Activated T-helper 17 cell treated with anti-CD3 and anti-CD28 coated beads, Interleukin-2, amount 50 U/mL, for 72 hours (primary cell): ENCODE data around the gene SMARCC2. TPM values are rescaled to one million over a fixed set of nuclear protein-coding genes. Genes with fewer than 3 reads are reported as not detected.
A peak's percentile ranks its signal among the peaks of the same experiment; 100 is the strongest.

Experiments used
- ATAC-seq: fragments of 150-1000 bp; cut with Tn5 transposase; replicated peaks from 2 replicates; pipeline ENCODE4 v1.10.0; 2021; ENCODE audit warnings: mild to moderate bottlenecking, moderate library complexity
- H3K27ac Mint-ChIP-seq: one replicate; pipeline ENCODE4 v1.8.0; 2022; ENCODE audit warnings: mixed read lengths
- H3K27me3 Mint-ChIP-seq: one replicate; pipeline ENCODE4 v1.8.0; 2022; ENCODE audit warnings: mixed read lengths
- H3K36me3 Mint-ChIP-seq: one replicate; pipeline ENCODE4 v1.8.0; 2022; ENCODE audit warnings: low read depth, mild to moderate bottlenecking, mixed read lengths
- H3K4me1 Mint-ChIP-seq: one replicate; pipeline ENCODE4 v1.8.0; 2022; ENCODE audit warnings: mixed read lengths
- H3K4me3 Mint-ChIP-seq: one replicate; pipeline ENCODE4 v1.8.0; 2022; ENCODE audit warnings: mild to moderate bottlenecking, mixed read lengths
- H3K9me3 Mint-ChIP-seq: one replicate; pipeline ENCODE4 v1.8.0; 2022; ENCODE audit warnings: mixed read lengths
- total RNA-seq, 2 donors: library from RNA; stranded (reverse); gene quantifications; one replicate each; pipeline ENCODE4 v1.2.3, GENCODE V29; 2022

SMARCC2 gene
- total RNA-seq, 2 donors from 2014 or later: 104 to 114 TPM

DNA sequence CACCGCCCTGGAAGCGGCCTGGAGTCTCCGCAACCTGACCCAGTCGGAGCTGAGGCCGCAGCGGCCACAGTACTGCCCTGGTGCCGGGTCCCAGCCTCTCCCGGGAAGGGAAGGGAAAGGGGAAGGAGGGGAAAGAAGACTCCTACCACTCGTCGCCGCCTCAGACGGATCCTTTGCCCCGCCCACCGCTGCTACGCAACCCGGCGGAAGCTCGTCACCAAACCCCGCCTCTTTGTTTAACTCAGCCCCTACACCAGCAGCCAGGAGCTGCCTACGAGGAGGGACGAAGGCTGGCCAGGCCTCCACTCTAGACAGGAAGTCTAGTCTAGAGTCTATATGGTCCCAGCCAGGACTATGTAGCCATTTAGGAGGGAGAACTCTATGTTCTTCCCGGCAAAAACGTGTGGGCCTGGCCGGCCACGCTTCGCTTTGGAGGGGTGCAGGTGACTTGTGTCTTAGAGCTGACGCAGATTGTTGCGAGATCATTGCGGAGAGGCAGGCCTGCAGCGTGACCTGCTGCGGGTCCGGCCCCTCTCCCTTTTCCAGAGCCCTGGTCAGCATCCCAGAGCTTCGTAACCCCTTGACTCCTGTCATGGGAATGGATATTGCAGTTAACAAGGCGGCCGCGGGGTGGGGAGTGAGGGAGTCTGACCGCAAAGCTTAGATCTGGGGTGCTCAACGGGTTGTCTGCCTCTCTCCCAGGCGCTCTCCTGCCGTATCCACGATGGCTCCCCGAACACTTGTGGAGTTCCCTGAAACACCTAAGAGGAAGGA lies 32.7 kb upstream of the SMARCC2 start, which contains the start of gene RNF41:
Gene RNF41, minus strand, starts transcription at position 166 of the 774 bp plus-strand sequence. CDS start 7,875 bp downstream, outside the sequence.
- Mint-ChIP-seq H3K4me3 (peak within 1 kb of the TSS; percentile 100), H3K9me3 (no peaks in the 10 kb centered on the region), H3K36me3 (peaks cover 36% of the 10 kb centered on the region), H3K27me3 (no peaks in the 10 kb centered on the region), H3K4me1 (peaks cover 23% of the 10 kb centered on the region), H3K27ac (peak within 1 kb of the TSS; percentile 99)
- peak; percentile 88 for ATAC-seq

- ATAC-seq: peak; percentile 35
- no peaks in the 10 kb centered on the region for H3K9me3 Mint-ChIP-seq
Observed at GRCh38 chr12:56221232-56221756, 32.0 kb upstream of the SMARCC2 start.

DNA sequence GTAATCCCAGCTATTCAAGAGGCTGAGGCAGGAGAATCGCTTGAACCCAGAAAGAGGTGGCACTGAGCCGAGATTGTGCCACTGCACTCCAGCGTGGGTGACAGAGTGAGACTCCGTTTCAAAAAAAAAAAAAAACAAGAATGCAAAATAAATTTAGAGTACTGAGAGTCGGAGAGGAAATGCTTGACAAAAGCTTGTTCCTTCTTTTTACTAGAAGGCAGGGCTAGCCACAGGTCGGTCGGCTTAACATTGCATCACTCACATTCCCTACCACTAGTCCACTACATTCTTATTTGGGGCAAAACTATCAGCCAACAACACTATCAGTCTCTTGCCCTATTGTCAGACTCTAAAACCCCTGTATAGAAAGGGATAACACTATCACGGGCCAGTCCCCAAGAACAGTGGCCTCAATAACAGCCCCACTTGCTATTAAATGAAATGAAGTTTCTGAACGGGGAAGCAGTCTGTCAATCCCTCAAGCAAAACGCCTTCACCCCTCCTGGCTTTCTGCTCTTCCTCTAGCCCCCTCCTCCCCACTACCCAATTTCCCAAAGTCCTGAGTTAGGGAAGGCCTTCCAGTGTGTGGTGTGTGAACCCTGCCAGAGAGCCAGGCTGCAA lies 31.4 kb upstream of the SMARCC2 start:
- peak overlapping the region; percentile 99 for H3K27ac Mint-ChIP-seq
- H3K4me3 Mint-ChIP-seq: peak overlapping the region; percentile 100
- peaks cover 27% of the 10 kb centered on the region for H3K4me1 Mint-ChIP-seq
- H3K36me3 Mint-ChIP-seq: peaks cover 36% of the 10 kb centered on the region
- H3K9me3 Mint-ChIP-seq: no peaks in the 10 kb centered on the region
- no peak for ATAC-seq
- H3K27me3 Mint-ChIP-seq: no peaks in the 10 kb centered on the region

More at GRCh38 chr12:56221232-56221756, 32.0 kb upstream of the SMARCC2 start:
- peaks cover 36% of the 10 kb centered on the region for H3K36me3 Mint-ChIP-seq
- H3K4me1 Mint-ChIP-seq: peaks cover 27% of the 10 kb centered on the region
- peak overlapping the region; percentile 99 for H3K27ac Mint-ChIP-seq
- no peaks in the 10 kb centered on the region for H3K27me3 Mint-ChIP-seq
- peak overlapping the region; percentile 100 for H3K4me3 Mint-ChIP-seq

DNA sequence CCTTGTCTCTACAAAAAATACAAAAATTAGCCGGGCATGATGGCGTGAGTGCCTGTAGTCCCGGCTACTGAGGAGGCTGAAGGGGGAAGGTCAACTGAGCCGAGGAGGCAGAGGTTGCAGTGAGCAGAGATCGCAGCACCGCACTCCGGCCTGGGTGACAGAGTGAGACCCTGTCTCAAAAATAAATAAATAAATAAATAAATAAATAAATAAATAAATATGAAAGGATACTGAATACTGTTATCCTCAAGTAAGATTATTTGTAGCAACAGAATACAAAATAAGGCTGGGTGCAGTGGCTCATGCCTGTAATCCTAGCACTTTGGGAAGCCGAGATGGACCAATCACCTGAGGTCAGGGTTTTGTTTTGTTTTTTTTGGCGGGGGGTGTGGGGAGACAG lies 30.6 kb upstream of the SMARCC2 start:
- Mint-ChIP-seq H3K4me3 (no peak overlapping the region), H3K4me1 (peaks cover 18% of the 10 kb centered on the region), H3K27me3 (no peaks in the 10 kb centered on the region), H3K9me3 (no peaks in the 10 kb centered on the region), H3K36me3 (peaks cover 36% of the 10 kb centered on the region), H3K27ac (no peak overlapping the region)
- ATAC-seq: no peak

GRCh38 chr12:56216461-56216860 lies 27.2 kb upstream of the SMARCC2 start:
- no peak for ATAC-seq
- H3K27ac Mint-ChIP-seq: peak overlapping the region; percentile 67
- peaks cover 5% of the 10 kb centered on the region for H3K4me1 Mint-ChIP-seq
- no peaks in the 10 kb centered on the region for H3K27me3 Mint-ChIP-seq
- no peaks in the 10 kb centered on the region for H3K9me3 Mint-ChIP-seq
- peaks cover 58% of the 10 kb centered on the region for H3K36me3 Mint-ChIP-seq
- no peak overlapping the region for H3K4me3 Mint-ChIP-seq

- H3K27ac Mint-ChIP-seq: no peak overlapping the region
Observed at GRCh38 chr12:56213878-56214277, 24.6 kb upstream of the SMARCC2 start.

GRCh38 chr12:56212361-56212760 lies 23.1 kb upstream of the SMARCC2 start:
- Mint-ChIP-seq H3K27ac (peak overlapping the region; percentile 68), H3K36me3 (peaks cover 96% of the 10 kb centered on the region), H3K4me1 (peaks cover 5% of the 10 kb centered on the region), H3K9me3 (no peaks in the 10 kb centered on the region), H3K27me3 (no peaks in the 10 kb centered on the region), H3K4me3 (no peak overlapping the region)
- peak; percentile 96 for ATAC-seq

More at GRCh38 chr12:56213878-56214277, 24.6 kb upstream of the SMARCC2 start:
- Mint-ChIP-seq H3K36me3 (peaks cover 81% of the 10 kb centered on the region), H3K27me3 (no peaks in the 10 kb centered on the region), H3K4me1 (peaks cover 5% of the 10 kb centered on the region), H3K4me3 (no peak overlapping the region), H3K9me3 (no peaks in the 10 kb centered on the region)
- ATAC-seq: no peak

DNA sequence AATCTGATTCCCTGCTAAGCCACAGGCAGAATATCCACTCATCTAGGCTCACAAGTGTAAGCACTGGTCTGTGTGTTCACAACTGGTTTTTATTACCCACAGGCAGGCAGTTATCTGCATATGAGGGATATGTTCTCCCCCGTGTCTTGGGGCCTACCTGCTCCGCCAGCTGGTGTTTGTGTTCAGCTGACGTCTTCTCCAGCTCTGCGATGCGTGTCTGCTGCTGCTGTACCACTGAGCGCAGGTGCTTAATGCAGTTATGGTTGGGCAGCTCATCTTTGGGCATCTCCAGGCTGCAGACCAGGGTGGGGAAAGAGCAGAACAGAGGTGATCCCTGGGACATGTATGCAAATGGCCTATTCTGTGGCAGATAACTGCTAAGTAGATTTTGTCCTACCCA lies 18.7 kb upstream of the SMARCC2 start:
- ATAC-seq: no peak
- no peaks in the 10 kb centered on the region for H3K9me3 Mint-ChIP-seq

GRCh38 chr12:56206452-56207166 lies 17.3 kb upstream of the SMARCC2 start:
- Mint-ChIP-seq H3K27me3 (no peaks in the 10 kb centered on the region), H3K9me3 (no peaks in the 10 kb centered on the region), H3K36me3 (peaks cover 77% of the 10 kb centered on the region), H3K4me3 (no peak overlapping the region), H3K27ac (peak overlapping the region; percentile 31), H3K4me1 (peaks cover 9% of the 10 kb centered on the region)
- ATAC-seq: peak; percentile 70

More for the DNA sequence above, 18.7 kb upstream of the SMARCC2 start:
- Mint-ChIP-seq H3K36me3 (peaks cover 91% of the 10 kb centered on the region), H3K27ac (no peak overlapping the region), H3K4me1 (peaks cover 9% of the 10 kb centered on the region), H3K4me3 (no peak overlapping the region), H3K27me3 (no peaks in the 10 kb centered on the region)

- ATAC-seq: no peak
- H3K27me3 Mint-ChIP-seq: no peaks in the 10 kb centered on the region
- no peaks in the 10 kb centered on the region for H3K9me3 Mint-ChIP-seq
- no peak overlapping the region for H3K27ac Mint-ChIP-seq
- H3K4me1 Mint-ChIP-seq: peaks cover 9% of the 10 kb centered on the region
- H3K4me3 Mint-ChIP-seq: no peak overlapping the region
- peaks cover 65% of the 10 kb centered on the region for H3K36me3 Mint-ChIP-seq
Observed at GRCh38 chr12:56205445-56205844, 16.2 kb upstream of the SMARCC2 start.

DNA sequence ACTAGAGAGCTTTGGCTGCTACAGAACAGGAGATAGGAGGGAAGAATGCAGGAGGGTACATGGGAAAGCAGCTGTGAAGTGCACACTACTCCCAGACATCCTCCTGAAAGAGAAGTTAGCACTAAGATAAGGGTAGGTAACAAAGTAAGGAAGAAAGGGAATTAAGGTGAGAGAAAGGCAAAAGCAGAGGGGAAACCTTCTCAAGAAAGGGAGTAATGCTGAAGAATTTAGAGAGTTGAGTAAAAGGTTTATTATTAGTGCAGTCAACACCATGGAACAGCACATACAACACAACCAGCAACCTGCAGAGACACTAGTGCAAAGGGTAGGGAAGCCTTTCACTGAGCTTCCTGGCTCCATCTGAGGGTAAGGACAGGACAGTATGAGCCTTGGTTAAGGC lies 15.0 kb upstream of the SMARCC2 start:
- ATAC-seq: no peak
- Mint-ChIP-seq H3K27ac (peak overlapping the region; percentile 3), H3K4me3 (no peak overlapping the region), H3K4me1 (peaks cover 9% of the 10 kb centered on the region), H3K9me3 (no peaks in the 10 kb centered on the region), H3K36me3 (peaks cover 53% of the 10 kb centered on the region), H3K27me3 (no peaks in the 10 kb centered on the region)

DNA sequence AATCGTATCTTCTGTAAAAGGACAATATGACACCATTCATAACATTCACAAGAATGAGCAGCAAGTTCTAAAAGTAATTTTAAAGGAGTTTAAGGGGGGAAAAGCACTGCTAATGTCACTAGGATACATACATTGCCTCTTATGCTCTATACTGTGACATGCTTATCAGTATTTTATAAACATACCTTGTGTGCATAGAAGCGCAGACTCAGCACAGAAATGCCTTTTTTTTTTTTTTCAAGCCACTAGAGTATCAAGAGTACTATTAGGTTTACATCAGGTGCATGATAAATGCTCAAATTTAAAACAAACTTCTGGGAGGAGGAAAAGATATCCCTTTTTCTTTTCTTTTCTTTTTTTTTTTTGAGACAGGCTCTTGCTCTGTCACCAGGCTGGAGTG lies 13.6 kb upstream of the SMARCC2 start:
- peaks cover 9% of the 10 kb centered on the region for H3K4me1 Mint-ChIP-seq
- H3K27ac Mint-ChIP-seq: peak overlapping the region; percentile 13
- H3K4me3 Mint-ChIP-seq: no peak overlapping the region
- H3K36me3 Mint-ChIP-seq: peaks cover 39% of the 10 kb centered on the region
- no peaks in the 10 kb centered on the region for H3K27me3 Mint-ChIP-seq
- no peak for ATAC-seq
- no peaks in the 10 kb centered on the region for H3K9me3 Mint-ChIP-seq

DNA sequence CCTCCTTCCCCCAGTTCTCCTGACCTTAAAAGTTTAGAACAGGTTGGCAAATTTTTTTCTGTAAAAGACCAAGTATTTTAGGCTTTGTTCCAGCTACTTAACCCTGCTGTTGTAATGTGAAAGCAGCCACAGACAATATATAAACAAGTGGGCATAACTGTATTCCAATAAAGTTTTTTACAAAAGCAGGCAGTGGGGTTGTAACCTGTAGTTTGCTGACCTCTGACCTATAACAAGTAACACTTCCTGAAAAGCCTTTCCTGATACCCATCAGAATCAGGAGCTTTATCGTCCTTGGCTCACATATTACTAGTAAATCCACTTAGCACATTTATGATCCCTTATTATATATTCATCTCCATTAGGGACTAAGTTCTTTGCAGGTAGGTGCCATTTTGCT lies 13.1 kb upstream of the SMARCC2 start:
- no peak for ATAC-seq
- H3K4me1 Mint-ChIP-seq: peaks cover 9% of the 10 kb centered on the region
- peaks cover 34% of the 10 kb centered on the region for H3K36me3 Mint-ChIP-seq
- no peak overlapping the region for H3K4me3 Mint-ChIP-seq
- H3K9me3 Mint-ChIP-seq: no peaks in the 10 kb centered on the region
- peak overlapping the region; percentile 13 for H3K27ac Mint-ChIP-seq
- H3K27me3 Mint-ChIP-seq: no peaks in the 10 kb centered on the region

DNA sequence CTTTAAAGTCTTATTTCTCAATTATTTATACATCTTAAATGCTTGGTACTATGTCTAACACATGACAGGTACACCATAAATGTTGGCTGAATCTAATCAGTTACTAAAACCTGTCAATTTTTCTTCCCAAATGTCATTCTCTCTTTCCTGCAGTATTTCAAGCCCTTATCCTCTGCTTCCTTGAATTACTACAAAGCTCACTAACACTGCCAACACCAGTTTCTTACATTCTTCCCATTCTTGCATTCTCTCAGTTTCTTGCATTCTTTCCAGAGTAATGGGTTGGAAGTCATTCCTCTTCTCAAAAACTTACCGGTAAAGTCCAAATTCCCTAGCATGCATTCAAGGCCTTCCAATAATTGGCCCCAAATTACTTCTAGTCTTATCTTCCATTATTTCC lies 9.6 kb upstream of the SMARCC2 start:
- Mint-ChIP-seq H3K27ac (no peak overlapping the region), H3K4me3 (no peak overlapping the region), H3K4me1 (no peaks in the 10 kb centered on the region), H3K9me3 (no peaks in the 10 kb centered on the region), H3K27me3 (no peaks in the 10 kb centered on the region), H3K36me3 (no peaks in the 10 kb centered on the region)
- no peak for ATAC-seq
